Breast epithelium (tissue), 3 donors: Measurements from ENCODE around the gene THAP5.

Experiments used
- POLR2A ChIP-seq: fragments of 450-650 bp; IDR thresholded peaks from one replicate; pipeline ENCODE4 v1.6.1; 2016; ENCODE audit warnings: antibody characterized with exemption, mild to moderate bottlenecking, moderate library complexity
- POLR2AphosphoS5 ChIP-seq, 3 donors: sonication (generic); formaldehyde crosslinking; IDR thresholded peaks; one replicate each; pipeline ENCODE4 v1.6.1; 2017; ENCODE audit warnings: antibody characterized with exemption in 3 of 3
- TF ChIP-seq, protein P1 (sequence below), 3 donors: fragments of 450-650 bp; IDR thresholded peaks; one replicate each; pipeline ENCODE4 v1.5.1; 2016 to 2017; ENCODE audit warnings: antibody characterized with exemption in 3 of 3, mild to moderate bottlenecking in 3 of 3, moderate library complexity in 3 of 3

DNA sequence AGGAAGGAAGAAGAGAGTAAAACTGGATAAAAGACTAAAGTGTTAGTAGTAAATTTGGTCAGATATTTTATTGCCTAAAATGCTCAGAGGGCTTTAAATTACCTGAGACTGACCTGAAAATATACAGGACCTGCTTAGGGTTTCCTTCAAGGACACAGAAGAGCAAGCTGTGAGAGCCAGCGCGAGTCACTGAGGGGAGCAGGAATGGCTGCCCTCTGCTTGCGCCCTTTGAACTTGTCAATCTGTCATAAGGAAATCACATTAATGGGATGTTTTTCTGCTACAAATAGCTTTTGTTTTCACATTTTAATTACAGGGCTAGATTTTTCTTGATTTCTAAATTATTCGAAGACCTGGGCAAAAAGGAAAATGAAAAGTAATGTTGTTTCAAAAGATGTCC lies 27.1 kb upstream of the THAP5 start:
- TF ChIP-seq POLR2A (no peak), POLR2AphosphoS5 (IDR thresholded peaks at IDR 0.05) (no peak)
- TF ChIP-seq, protein P1, sequence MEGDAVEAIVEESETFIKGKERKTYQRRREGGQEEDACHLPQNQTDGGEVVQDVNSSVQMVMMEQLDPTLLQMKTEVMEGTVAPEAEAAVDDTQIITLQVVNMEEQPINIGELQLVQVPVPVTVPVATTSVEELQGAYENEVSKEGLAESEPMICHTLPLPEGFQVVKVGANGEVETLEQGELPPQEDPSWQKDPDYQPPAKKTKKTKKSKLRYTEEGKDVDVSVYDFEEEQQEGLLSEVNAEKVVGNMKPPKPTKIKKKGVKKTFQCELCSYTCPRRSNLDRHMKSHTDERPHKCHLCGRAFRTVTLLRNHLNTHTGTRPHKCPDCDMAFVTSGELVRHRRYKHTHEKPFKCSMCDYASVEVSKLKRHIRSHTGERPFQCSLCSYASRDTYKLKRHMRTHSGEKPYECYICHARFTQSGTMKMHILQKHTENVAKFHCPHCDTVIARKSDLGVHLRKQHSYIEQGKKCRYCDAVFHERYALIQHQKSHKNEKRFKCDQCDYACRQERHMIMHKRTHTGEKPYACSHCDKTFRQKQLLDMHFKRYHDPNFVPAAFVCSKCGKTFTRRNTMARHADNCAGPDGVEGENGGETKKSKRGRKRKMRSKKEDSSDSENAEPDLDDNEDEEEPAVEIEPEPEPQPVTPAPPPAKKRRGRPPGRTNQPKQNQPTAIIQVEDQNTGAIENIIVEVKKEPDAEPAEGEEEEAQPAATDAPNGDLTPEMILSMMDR (IDR thresholded peaks at IDR 0.05): no peak
